ENCODE data around the gene ECE2.

ECE2 gene

DNA sequence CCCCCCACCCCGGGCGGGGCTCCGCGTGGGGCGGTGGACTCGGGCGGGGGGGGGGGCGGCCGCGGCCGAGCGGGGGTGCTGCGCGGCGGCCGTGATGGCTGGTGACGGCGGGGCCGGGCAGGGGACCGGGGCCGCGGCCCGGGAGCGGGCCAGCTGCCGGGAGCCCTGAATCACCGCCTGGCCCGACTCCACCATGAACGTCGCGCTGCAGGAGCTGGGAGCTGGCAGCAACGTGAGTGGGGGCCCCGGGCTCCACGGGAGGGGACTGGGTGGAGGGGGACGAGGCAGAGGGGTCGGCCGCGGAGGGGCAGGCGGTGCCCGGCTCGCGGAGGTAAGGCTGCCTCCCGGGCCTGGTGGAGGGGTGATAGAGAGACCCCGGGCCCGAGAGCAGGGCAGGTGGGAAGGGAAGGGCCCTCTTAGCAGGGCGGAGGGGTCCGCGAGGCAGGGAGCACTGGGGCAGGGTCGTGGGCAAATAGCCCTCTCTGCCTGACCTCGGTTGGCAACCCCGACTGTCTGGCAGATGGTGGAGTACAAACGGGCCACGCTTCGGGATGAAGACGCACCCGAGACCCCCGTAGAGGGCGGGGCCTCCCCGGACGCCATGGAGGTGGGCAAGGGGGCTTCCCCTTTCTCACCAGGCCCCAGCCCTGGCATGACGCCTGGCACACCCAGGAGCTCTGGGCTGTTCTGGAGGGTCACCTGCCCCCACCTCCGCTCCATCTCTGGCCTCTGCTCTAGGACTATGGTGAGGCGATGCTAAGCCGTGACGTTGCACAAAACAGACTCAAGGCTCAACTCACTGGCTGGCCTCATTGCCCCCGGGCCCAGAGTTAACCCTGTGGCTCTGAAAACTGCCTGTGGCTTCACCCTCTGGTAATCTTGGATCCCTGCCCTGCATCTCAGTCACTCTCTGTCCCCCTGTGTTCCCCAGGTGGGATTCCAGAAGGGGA, at the start of gene ECE2:
Gene ECE2 (plus strand): TSS at position 62 of the 950 bp plus-strand sequence. CDS start 132 bp downstream, at position 194.
- no peak for DNase-seq

DNA sequence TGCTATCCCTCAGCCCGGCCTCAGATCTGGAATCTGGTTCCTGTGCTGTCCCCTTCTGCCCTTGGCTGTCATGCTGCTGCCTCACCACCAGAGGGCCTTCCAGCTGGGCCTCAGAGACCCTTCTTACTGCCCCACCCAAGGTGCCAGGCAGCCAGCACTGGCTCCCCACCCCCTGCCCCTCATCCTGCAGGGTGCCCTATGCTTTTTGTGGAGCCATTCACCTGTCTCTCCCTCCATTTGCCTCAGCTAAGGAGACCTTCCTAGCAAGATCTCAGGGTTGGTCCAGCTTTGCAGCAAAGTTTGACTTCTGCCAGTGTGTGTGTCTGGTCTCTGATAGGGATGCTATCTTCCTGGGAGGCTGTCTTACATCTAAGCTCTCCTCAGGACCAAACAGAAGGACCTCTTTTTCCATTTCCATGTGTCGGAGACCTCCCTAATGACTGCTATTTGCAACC, 48.3 kb upstream of the ECE2 start:
- DNase-seq, result peak; percentile 61

DNA sequence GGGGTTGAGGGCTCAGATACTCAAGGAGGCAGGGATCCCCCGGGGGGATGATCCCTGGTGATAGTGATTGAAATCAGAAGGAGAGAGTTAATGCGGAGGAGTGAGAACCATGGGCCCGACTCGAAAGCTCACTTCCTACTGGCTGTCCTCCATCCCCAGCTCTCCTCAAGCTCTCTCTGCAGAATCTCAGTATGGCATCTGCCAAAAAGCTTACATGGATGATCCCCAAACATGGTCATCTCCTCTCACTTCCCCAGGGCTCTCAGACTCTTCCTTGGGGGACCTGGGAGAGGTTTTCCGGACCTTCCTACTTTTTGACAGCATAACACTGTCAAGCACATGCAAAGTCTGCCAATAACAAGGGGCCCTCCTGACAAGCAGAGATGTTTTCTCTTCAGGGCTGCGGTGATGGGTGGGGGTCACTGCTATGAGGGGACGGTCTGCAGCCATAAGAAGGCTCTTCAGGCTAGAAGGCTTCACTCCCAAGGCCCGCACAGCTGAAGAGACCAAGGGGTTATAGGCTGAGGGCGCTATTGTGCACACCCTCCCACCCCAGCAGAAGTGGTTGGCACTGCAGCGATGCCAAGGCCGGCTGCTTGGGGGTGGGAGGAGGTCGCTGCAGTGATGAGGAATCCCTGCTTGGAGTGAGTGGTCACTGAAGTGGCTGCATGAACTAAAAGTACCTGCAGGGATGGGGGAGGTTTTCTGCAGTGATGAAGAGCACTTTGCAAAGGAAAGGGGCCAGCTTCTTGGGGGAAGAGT, 47.3 kb upstream of the ECE2 start:
- no peak for DNase-seq

DNA sequence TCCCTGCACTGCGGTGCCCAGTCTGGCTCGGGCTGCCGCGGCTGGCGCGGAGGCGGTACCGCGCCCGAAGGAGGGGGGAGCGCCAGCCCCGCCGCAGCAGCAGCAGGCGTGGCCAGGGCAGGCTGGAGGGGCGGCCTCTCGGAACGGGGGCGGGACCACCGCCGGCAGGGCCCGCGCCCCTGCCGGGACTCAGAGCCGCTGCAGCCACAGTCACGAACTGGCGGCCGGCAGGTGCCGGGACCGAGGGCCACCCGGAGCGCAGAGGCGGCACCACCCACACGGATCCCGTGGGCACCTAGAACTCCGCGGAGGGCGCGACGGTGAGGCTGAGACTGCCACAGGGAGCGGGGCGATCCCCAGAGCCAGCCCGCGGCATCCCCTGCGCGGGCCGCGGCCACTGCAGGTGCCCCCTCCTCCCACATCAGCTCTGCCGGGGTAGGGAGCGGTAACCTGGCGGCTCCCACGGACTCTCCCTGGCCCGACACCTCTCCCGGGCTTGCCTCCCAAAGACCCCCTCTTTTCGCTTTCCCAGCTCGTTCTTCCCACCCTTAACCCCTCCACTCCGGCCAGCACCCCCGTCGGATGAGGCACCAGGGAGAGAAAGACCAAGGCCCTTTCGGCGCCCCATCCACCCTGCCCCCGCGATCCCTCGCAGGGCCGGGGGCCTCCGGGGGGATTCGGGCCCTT, 46.3 kb upstream of the ECE2 start, which contains the start of gene VWA5B2:
Gene VWA5B2 (plus strand): TSS at position 192 of the 687 bp plus-strand sequence. CDS start 944 bp downstream, outside the sequence.
- peak; percentile 55 for DNase-seq

DNA sequence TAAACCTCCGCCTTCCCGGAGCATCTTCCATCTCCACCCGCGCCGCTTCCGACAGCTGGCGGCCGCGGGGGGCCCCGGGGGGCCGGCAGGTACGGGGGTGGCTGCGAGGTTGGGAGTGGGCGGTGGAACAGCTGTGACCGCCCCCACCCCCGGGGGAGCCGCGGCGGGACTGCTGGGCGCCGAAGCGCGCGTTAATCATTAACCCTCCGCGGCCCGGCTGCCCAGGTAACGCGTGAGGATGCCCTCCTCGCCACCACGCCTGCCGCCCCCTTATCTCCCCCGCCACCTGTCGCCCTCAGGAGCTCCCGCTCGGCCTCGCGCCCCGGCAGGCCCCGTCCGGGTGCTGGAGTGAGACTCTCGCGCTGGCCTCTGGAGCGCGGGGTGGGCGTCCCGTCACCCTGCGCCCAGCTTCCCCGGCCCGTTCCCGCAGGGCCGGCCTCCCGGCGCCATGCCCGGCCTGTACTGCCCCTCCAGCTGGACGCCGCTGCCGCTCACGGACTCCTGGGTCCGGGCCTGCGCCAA, 45.7 kb upstream of the ECE2 start:
- no peak for DNase-seq

GRCh38 chr3:184230603-184231528, 45.0 kb upstream of the ECE2 start:
- DNase-seq, result no peak

- DNase-seq, result no peak
Observed at GRCh38 chr3:184231671-184232070, 44.2 kb upstream of the ECE2 start.

GRCh38 chr3:184233127-184233843, 42.5 kb upstream of the ECE2 start:
- no peak for DNase-seq

DNA sequence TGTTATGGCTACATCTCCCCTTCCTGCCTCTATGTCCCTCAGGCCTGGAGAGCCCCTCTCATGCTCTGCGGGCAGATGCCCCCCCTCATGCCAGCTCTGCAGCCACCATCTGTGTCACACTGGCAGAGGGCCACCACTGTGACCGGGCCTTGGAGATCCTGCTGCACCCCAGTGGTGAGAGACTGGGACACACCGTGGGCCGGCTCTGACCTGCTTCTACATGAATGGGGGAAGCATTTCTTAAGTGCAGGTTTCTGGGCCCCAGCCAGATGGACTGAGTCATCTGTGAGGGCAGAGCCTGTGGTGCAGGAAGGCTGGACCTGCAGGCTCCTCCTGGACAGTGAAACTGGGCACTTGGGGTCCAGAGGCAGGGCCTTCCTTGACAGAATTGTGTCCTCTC, 41.6 kb upstream of the ECE2 start:
- DNase-seq, result no peak

- no peak for DNase-seq
Observed at GRCh38 chr3:184234671-184235380, 41.0 kb upstream of the ECE2 start.

DNA sequence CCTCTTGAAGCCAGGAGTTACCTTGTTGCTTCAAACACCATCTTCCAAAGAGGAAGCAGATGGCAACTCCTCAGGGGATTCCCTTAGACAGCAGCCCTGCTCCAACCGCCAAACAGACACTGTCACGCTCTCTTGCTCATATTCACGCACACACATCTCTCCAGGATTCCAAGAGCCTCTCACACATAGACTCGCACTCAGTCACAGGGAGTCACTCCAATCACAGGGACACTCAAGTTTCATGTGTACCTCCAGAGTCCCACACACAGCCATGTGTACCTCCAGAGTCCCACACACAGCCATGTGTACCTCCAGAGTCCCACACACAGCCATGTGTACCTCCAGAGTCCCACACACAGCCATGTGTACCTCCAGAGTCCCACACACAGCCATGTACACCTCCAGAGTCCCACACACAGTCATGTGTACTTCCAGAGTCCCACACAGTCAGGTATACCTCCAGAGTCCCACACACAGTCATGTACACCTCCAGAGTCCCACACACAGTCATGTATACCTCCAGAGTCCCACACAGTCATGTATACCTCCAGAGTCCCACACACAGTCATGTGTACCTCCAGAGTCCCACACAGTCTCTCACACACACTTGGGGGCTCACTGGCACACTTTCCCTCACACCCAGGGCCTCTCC, 40.3 kb upstream of the ECE2 start:
- no peak for DNase-seq

DNA sequence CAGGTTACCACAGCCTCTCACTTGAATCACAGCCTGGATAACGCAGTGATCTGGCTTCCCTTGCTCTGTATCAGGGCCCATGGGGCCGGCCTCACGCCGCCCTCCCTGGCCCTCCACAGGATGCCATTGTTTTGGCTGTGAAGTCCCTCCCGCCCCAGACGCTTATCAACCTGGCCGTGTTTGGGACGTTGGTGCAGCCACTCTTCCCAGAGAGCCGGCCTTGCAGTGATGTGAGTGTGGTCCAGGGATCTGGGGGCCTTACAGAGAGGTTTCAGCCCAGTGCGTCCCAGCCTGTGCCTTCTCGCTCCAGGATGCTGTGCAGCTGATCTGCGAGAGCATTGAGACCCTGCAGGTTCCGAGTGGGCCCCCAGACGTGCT, 39.8 kb upstream of the ECE2 start:
- DNase-seq, result no peak

DNA sequence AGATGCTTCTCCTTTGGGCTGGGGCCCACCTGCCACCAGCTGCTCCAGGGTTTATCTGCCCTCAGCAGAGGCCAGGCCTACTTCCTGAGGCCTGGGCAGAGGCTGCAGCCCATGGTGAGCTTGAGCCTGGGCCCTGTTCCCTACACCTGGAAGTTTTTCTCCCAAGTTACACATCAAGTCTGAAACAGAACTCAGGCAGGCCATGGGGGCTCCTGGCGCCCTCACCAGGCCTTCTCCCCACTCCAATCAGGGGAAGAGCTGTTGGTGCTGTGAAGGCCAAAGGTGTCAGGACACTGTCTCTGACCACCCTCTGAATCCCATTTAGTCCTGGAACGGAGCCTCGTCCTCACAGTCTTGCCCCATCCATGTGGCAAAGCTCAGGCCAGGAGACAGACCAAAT, 39.2 kb upstream of the ECE2 start:
- no peak for DNase-seq

- no peak for DNase-seq
Observed at GRCh38 chr3:184237211-184237610, 38.6 kb upstream of the ECE2 start.

DNA sequence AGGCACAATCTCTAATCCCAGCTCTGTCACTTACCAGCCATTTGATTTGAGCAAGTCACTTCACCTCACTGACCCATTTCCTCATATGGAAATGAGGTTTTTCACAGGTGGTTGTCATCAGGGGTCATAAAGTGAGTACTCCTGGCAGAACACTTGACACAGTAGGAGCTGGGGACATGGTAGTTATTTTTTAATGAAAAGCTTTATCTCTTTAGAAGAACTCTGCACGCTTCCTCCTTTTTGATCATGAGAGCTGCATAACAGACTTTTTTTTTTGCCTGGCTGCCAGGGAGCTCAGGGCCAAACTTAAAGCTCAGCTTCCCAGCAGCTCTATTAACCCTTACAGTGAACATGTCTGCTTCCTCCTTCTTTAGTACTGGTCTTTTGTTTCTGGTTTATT, 38.0 kb upstream of the ECE2 start:
- DNase-seq, result no peak

DNA sequence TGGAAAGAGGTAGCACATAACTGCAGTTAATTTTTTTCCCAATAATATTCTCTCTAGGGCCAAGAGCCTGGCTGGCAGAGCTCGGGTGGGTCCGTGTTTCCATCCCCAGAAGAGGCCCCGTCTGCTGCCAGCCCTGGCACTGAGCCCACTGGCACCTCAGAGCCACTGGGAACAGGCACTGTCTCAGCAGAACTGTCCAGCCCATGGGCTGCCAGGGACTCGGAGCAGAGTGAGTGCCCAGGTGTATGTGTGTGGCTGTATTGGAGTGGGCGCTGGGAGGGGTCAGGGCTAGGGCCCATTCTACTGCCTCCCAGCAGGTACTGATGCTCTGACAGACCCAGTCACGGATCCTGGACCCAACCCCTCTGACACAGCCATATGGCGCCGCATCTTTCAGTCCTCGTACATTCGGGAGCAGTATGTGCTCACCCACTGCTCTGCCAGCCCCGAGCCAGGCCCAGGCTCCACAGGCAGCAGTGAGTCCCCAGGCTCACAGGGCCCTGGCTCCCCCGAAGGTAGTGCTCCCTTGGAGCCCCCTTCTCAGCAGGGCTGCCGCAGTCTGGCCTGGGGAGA, 37.5 kb upstream of the ECE2 start:
- DNase-seq, result no peak

GRCh38 chr3:184239221-184239620, 36.6 kb upstream of the ECE2 start:
- DNase-seq, result no peak

GRCh38 chr3:184239708-184240107, 36.1 kb upstream of the ECE2 start:
- DNase-seq, result no peak

DNA sequence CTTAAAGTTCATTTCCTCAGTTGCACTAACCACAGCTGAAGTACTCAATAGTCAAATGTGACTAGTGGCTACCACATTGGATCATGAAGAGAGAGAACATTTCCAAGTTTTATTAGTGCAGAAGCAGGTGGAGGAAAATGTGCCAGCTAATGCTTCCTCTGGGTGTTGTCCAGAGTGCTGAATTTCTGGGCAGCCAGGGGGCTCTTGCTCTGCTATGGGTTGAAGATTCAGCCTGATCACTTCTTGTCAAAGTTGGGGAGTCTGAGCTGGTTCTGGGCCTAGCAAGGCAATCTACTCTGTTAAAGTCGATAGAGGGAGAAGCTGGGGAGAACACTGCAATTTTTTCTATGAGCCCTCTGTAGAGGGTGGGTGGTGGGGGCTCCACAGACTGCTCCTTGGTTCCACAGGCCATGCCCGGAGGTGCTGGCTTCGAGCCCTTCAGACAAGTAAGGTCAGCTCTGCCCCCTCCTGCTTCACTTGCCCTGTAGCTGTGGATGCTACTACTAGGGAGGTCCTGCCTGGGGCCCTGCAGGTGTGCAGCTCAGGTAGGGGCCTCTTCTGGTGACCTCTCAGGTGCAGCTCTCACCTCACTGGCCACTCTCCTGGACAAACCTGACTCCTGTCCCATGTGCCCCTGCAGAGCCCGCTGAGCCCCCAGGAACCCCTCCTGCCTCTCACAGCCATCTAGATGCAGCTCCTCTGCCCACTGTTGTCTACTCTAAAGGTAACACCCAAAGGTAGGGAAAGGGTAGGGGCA, 35.3 kb upstream of the ECE2 start:
- no peak for DNase-seq

Measured in activated CD4-positive, alpha-beta T cell treated with anti-CD3 and anti-CD28 coated beads, Interleukin-2, Interleukin-6, amounts not matched to agents 100 ng/mL and 50 ng/mL, durations not matched to agents 16 hours and 8 hours (primary cell).